ENCODE measurements around the gene GPR135.

The GPR135 gene

DNA sequence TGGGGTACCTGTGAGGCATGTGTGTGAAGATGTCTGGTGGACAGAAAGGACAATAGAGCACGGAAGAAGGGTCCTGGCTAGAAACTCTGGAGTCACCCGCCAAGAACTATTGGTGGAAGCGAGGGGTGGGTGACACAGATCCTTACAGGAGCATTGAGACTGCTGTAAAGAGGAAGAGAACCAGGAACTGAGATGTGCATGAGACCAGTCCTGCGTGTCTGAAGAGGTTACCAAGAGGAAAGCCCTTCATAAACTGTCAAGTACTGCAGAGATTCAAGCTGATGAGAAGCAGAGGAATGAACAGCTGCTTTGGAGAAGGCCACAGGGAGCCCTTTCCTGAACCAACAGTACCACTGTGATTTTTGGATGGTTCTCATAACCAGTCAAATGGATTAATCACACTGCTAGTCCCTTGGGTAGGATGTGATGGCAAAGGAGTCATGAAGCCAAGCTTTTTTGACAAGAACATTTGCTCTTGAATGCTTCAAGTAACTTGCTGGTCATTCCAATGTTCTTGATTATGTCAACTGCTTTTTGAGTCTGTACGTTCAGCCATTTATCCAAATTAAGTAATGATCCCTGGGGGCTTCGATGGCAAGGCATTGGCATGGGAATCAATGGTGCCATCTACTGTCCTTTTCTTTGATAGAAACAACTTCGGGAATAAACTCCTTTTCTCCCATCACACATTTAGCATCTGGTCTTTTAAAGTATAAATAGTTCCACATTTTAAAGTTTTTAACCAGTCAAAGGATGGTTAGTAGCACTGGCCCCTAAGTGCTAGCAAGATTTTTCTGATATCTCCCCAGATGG lies 42.9 kb downstream of the GPR135 start:
- no peak for DNase-seq (ENCODE audit: low read depth)

DNA sequence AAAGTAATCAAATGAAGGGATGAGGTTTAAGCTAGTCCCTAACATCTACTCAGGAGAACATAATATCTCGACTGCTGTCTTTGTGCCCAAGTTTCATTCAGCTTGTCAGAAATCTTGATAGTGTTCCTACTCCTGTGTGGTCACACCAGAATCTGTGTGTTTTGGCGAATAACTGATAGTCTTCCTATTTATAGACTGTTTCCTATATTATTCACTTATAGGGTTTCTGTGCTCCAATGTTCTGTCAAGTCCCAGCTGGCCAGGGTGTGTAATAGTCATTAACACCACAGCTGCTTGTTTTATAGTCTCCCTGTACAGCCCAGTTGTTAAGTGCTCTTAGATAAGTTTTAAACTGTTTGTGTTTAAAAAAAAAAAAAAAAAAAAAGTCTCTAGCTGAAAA lies 45.9 kb downstream of the GPR135 start:
- no peak for DNase-seq (ENCODE audit: low read depth)

DNA sequence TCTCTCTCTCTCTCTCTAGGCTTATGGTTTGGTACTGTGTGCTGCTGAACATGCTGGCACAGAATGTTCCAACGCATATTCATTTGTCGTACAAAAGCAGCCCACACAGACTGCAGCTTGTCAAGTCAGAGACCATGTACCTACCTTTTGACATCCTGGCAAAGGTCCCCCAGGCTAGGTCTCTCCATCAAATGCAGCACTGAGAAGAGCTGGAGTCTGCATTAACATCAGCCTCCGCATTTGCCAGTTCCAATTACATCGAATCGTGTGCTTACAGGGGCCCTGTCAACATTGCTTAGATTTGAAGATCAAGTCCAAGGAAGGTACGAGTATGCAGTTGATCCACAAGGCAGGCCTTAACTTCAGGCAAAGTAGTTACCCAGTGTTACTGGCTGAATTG lies 47.9 kb downstream of the GPR135 start:
- no peak for DNase-seq (ENCODE audit: low read depth)

DNA sequence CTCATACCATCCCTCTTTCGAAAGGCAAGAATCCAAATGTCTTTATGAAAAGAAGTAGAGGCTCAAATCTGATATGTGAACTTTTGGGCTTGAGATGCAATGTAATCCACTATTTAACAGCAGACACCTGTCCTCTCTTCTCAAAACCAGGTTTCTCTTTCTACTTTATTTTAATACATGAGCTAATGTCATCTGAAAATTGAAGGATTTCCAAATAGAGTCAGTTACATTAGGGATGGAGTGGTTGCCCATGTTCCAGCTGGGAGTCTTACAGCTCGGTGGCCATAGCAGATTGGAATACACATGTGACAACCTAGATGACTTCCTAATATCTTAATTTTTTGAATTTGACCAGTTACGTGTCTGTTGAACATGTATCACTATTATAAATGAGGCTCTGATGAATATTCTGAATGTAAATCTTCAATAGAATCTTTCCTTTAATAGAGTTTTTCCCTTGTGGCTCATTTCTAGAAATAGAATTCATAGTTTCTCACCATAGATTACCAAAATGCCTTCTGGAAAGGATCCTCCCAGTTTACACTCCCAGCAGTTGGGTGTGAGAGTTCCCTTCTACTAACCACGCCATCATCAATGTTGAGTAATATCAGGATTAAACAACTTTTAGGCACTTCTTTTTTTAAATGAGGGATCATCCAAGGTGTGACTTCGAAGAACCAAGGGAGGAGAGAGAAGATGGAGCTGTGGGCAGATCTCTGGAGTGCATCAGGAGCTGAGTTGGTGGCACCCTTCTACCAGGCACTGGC lies 49.2 kb downstream of the GPR135 start:
- DNase-seq (ENCODE audit: low read depth): no peak
